HEK293T (cell line): ENCODE data around the gene PTPN2.

Experiments
- ARNT ChIP-seq: fragments of 450-650 bp; IDR thresholded peaks from 2 replicates; pipeline ENCODE4 v1.6.1; 2017; ENCODE audit warnings: mild to moderate bottlenecking
- BHLHE40 ChIP-seq: fragments of 450-650 bp; IDR thresholded peaks from 2 replicates; pipeline ENCODE4 v1.6.1; 2016; ENCODE audit warnings: mild to moderate bottlenecking, moderate library complexity, borderline replicate concordance
- ELF4 ChIP-seq: fragments of 450-650 bp; IDR thresholded peaks from 2 replicates; pipeline ENCODE4 v1.6.1; 2017; ENCODE audit warnings: antibody characterized with exemption
- FOXA1 ChIP-seq: fragments of 450-650 bp; IDR thresholded peaks from 2 replicates; pipeline ENCODE4 v1.6.1; 2016; ENCODE audit warnings: mild to moderate bottlenecking
- FOXK2 ChIP-seq: fragments of 450-650 bp; IDR thresholded peaks from 2 replicates; pipeline ENCODE4 v1.6.1; 2016; ENCODE audit warnings: mild to moderate bottlenecking
- FOXM1 ChIP-seq: fragments of 450-650 bp; IDR thresholded peaks from 2 replicates; pipeline ENCODE4 v1.6.1; 2017; ENCODE audit warnings: mild to moderate bottlenecking, borderline replicate concordance
- LEF1 ChIP-seq: fragments of 450-650 bp; IDR thresholded peaks from 2 replicates; pipeline ENCODE4 v1.6.1; 2017; ENCODE audit warnings: mild to moderate bottlenecking, borderline replicate concordance
- SP1 ChIP-seq: fragments of 450-650 bp; IDR thresholded peaks from 2 replicates; pipeline ENCODE4 v1.6.1; 2017
- TARDBP ChIP-seq: fragments of 450-650 bp; IDR thresholded peaks from 2 replicates; pipeline ENCODE4 v1.6.1; 2016

GRCh38 chr18:12838178-12838634 lies 45.8 kb downstream of the PTPN2 start:
- TF ChIP-seq FOXK2 = no peak
- TF ChIP-seq SP1 = no peak
- TF ChIP-seq TARDBP = no peak
- no peak for TF ChIP-seq FOXA1
- TF ChIP-seq LEF1 = no peak
- no peak for TF ChIP-seq ELF4
- TF ChIP-seq ARNT = no peak
- no peak for TF ChIP-seq BHLHE40
- no peak for TF ChIP-seq FOXM1
